DOHH2 (cell line): Measurements from ENCODE around the gene AMTN.

ENCODE experiments used
- CTCF ChIP-seq: fragments of 200-600 bp; sonication (generic); IDR thresholded peaks from one replicate; pipeline ENCODE4 v1.5.1; 2014; ENCODE audit warnings: antibody characterized with exemption, mild to moderate bottlenecking, low read depth, low read length; ENCODE audit not compliant: poor library complexity, severe bottlenecking
- EZH2phosphoT487 ChIP-seq: fragments of 200-600 bp; sonication (generic); IDR thresholded peaks from 2 replicates; pipeline ENCODE4 v1.6.1; 2017; ENCODE audit warnings: borderline replicate concordance, mild to moderate bottlenecking, antibody characterized with exemption, low read length, moderate library complexity, mixed read lengths

- TF ChIP-seq EZH2phosphoT487 (no peak), CTCF (no peak)
Observed at GRCh38 chr4:70511365-70511764, 7.0 kb upstream of the AMTN start.
